GM03348 (cell line): ENCODE results near the gene BID.

Experiments
- DNase-seq: peaks from one replicate; pipeline ENCODE4 v3.0.0; 2012; ENCODE audit warnings: low spot score

Gene BID

DNA sequence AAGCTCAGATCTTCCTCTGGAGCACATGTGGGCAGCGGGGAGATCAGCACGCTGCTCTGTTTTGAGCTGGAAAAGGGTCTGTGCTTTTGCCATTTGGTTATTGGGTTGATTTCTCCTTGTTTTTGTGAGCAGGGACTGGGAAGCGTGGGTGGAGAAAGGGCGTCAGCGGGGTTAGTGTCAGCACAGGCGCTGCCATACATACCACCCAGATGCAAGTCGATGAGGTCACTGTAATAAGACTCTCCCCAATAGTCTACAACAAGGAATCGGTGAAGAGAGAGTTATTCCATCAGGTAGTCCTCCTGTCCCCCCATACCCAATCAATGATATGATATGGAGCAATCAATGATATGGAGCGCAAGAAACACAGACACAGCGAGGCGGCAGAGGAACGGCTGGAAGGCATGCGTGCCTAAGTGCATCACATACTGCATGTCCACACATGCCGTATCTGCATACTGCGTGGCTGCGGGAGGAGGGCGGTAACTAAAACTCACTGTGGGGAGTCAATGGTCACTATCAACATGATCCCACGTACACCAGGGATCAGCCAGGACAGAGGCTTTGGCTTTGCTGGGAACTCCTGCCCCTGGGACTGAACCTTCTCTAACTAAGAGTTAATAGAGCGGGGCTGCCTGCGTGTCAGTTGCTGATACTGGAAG lies 29.5 kb upstream of the BID start:
- DNase-seq: no peak

GRCh38 chr22:17802822-17803221 lies 28.6 kb upstream of the BID start:
- DNase-seq: no peak

GRCh38 chr22:17802411-17802810 lies 28.1 kb upstream of the BID start:
- DNase-seq: no peak

- DNase-seq: no peak
Observed at GRCh38 chr22:17797721-17798559, 23.7 kb upstream of the BID start.

- DNase-seq: no peak
Observed at GRCh38 chr22:17796695-17797094, 22.4 kb upstream of the BID start.

DNA sequence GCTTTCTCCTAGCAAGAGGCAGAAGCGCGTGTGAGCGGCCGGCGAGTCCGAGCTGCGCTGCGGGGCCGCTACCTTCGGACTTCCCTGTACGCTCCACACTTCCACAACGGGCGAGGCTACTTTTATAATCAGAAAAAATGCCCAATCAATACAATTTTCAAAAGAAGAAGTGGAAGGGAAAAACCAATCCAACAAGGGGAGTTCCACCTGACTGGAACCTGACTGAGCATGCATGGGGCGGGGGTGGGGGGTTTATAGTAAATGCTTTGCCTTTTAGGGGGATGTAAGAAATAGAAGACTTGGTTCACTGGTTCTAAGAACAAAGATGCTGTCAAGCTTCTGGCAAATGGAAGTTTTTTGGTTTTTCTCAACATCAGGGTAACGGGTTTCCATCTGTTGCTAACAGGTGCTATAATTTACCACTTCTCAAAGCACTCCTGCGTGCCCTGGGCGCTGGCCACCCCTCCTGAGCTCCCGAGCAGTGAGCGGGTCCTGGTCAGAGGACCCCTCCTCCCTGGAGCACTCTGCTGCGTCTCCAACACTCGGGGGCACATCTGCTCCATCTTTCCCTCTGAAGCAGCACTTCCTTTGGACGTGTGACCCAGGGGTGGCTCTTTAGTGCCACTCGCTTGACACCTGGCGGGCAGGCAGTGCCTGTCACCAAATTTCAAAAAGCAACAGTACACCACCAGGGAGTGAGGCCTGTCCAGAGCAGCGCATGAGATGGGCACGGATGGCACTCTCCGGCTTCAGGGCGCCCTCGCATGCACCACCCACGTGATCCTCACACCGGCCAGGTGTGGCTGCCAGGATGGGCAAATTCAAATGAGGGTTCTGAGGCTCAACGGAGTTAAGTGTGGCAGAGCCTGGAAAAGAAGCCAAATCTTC lies 21.6 kb upstream of the BID start:
- no peak for DNase-seq

- no peak for DNase-seq
Observed at GRCh38 chr22:17794726-17795542, 20.7 kb upstream of the BID start.

DNA sequence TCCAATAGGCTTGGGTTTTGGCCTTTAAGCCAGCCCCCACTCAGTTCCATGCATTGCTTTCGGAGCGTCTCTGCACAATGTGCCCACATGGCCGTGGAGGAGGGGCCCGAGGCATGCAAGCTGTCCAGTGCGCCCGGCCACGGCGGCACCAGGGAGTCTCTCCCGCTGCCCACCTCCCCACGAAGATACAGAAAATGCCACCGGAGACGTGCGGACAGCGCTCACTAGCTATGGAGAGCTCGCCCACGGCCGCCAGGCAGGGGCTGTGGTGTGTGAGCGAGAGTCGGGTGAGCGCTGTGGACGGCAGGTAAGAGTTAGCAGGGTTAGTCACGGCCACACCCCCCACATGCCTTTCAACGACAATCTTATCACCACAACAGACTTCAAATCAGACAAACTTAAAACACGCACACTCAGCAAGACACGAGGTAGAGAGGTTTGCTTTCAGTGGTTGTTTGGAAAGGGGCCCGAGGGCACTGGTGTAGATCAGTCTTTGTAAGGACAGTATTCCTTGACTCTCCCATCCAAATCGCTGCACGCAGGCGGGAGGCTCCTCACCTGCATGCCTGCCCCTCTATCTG lies 18.7 kb upstream of the BID start:
- no peak for DNase-seq

DNA sequence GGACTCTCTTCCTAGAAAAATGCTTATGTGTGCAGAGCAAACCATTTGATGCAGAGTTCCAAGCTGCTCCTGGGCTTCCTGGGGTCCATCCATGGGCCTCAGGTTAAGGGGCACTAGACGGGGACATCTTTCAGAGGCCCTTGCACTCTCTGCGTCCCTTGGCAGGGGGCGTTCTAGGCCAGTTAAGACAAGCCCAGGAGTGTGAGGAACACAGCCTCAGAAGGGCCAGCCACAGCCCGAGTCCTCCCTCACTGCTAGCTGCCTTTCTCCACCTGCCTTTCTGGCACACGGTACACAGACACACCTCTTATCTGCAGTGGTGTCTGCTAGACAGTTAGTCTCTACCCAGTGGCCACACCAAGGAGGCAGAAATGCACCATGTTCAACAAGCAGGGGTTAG lies 18.0 kb upstream of the BID start:
- DNase-seq: no peak

GRCh38 chr22:17791196-17791595 lies 16.9 kb upstream of the BID start:
- no peak for DNase-seq

DNA sequence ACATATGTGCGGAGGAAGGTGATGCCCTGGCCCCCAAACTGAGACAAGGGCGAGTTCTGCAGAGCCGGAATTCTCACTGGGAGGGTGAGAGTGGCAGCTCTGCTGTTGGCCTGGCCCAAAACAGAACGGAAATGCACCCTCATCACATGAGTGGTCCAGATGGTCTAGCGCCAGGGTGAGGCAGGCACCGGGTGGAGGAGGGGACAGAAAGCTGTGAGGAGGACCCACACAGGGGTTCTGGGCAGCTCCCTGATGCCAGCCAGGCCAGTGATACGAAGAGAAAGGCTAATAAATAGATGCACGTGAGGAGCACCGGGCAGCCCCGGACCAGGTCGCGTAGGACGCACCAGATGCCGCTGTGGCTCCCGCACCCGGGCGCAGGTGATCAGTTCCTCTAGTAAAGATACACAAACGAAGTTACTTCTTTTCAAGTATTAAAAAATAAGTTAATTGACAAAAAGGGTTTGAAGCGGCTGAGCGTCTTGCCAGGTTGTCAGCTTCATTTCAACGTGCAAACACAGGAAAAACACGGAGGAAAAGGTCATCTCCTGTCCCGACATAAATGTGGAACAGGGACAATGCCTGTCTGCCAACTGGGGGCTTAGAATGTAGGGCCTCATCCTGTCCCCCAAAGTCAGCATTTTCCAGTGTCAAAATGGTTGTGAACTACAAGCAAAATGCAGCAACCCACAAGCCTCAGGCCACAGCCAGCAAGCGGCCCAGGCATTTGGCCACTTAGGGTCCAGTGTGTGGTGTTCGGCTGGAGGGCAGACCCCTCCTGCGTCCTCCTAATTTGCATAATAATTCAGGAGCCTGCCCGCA lies 15.3 kb upstream of the BID start:
- DNase-seq: no peak

- DNase-seq: no peak
Observed at GRCh38 chr22:17788528-17789378, 14.5 kb upstream of the BID start.

DNA sequence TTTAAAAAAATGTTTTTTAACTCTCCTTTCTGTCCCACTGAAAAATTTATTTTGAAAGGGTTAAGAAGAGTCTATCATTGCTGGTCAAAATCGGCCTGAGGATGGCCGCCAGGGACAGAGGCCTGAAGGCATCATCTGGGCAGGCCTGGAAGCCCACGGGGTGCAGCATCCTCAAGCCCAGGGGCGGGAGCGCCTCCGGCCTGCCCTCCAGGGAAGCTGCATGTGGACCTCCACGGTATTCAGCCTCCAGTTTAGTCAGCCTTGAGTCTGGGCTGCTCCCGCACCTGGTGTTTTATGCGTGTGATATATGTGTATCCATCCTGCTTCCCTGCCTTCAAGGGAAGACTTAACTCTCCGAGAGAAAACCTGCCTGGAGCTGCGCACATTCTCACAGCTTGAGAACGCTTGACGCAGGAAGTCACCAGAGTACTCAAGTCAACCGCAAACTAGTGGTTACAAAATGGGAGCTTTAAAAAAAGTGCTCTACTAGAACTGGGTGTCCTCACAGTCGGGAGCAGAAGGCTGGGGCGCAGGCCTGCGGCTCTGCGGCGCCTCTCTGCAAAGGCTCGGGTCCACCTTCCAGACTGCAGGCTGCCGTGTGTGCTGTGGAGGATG lies 13.6 kb upstream of the BID start:
- DNase-seq: no peak

DNA sequence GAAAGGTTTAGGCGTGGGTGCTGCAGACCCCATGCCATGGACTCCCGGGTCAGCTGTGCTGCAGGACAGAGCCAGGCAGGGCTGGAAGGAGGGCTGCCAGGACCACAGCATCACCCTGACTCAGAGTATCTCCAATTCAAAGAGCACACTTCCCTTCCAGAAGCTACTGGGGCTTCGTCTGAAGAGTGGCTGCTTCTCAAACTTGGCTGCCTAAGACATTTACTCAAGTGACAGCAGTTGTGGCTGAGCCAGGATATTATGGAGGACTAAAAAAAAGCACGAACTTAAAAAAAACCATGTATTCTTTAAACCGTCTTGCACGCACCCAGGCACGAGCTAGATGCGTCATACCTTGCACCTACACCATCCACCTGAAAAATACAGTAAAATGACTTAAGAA lies 13.0 kb upstream of the BID start:
- DNase-seq: no peak

DNA sequence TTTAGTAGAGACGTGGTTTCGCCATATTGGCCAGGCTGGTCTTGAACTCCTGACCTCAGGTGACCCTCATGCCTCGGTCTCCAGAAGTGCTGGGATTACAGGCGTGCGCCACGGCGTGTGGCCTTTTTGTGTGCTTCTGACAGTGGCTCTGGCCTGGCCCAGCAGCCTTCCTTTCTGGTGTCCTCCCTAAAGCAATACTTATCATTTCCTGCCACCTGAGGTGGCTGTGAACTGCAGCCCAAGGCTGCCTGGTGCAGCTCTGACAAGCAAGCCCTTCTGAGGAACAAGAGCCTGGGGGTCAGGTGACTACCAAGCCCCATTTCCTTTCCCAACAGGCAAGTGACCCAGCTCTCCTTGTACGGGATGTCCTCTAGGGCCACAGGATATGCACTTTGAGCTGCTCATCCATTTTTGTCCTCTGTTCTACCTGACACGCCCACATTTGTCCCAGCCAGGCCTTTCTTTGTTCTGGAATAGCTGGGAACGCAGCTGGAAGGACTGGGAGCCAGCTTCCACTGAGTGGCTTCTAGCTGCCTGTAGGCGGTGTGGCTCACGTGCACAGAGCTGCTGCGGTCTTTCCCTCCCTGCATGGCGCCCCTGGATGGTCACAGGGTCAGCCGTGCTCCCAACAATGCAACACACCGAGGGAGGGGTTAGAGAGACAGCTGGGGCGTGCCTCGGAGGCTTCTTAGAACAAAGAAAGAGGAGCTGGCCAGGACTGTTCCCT lies 12.3 kb upstream of the BID start:
- DNase-seq: no peak

DNA sequence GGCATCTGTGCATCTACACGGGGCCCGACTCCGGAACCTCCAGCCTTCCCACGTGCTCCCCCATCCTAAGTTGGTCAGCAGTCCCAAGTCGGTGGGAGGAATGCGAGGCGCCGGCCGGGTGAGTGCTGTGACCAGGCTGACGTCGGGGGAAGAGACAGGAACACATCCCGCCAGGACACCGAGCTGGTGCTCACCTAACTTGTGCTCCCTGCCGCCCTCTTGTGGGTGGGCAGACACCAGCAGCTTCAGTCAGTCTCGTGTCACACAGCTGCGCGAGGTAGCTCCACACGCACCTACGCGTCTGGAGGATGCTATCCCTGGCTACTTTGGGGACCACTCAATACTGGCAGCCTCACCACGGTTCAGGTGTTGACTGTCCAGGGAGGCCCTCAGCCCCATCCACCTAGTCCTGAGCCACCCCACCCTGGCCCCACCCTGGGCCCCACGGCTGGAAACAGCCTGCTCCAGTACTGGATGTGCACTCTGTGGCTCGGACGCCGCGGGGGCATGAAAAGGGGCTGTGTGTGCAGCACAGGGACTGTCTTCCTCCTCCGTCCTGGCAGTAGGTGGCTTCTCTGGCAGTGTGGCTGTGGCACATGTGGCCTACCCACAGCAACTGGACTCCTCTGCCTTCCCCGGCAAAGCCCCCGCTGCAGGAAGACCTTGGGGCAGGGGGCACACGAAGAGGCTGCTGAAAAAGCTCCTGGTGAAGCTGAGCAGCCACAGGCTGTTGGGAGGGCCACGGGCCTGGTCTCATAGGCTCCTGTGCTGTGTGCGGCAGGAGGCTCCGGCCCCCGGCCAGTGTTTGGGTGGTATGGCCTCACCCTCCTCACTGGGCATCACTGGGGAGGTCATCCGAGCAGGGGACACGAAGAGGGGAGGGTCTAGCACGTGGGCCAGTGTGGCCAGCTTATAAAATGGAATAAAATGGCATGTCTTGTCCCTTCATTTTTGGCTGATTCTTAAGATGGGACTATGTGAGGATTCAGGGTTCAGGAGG lies 11.2 kb upstream of the BID start:
- peak; percentile 73 for DNase-seq

GRCh38 chr22:17784776-17785175 lies 10.5 kb upstream of the BID start:
- DNase-seq: no peak
